A549 (cell line): Measurements from ENCODE around the gene TRIM28.

Source experiments
- CBX2 ChIP-seq: fragments of 200-600 bp; sonication (generic); IDR thresholded peaks from 2 replicates; pipeline ENCODE4 v1.6.1; 2016; ENCODE audit warnings: low read depth, mild to moderate bottlenecking, borderline replicate concordance
- EP300 ChIP-seq, 2 experiments: fragments of >200 bp; sonication (Bioruptor Twin); formaldehyde crosslinking; IDR thresholded peaks; 2 replicates in 1 of 2; 3 replicates in 1 of 2; pipeline ENCODE4 v1.6.1; 2016 to 2017
- MAFK ChIP-seq: fragments of 450-650 bp; IDR thresholded peaks from 2 replicates; pipeline ENCODE4 v1.6.1; 2014; ENCODE audit not compliant: partially characterized antibody
- POLR2A ChIP-seq: IDR thresholded peaks from 2 replicates; pipeline ENCODE4 v1.6.1; 2012; ENCODE audit warnings: mild to moderate bottlenecking, low read length
- RAD21 ChIP-seq, 2 experiments: fragments of >200 bp in 1 of 2; sonication (Bioruptor Twin) in 1 of 2; formaldehyde crosslinking in 1 of 2; IDR thresholded peaks in 1 of 2; conservative IDR thresholded peaks in 1 of 2; 2 replicates in 1 of 2; 3 replicates in 1 of 2; pipeline ENCODE4 v1.6.1; 2012 to 2018; ENCODE audit warnings: inconsistent platforms in 1 of 2
- REST ChIP-seq: fragments of 200-600 bp; sonication (generic); IDR thresholded peaks from 2 replicates; pipeline ENCODE4 v1.6.1; 2016; ENCODE audit warnings: antibody characterized with exemption, mild to moderate bottlenecking, moderate library complexity
- RNF2 ChIP-seq: fragments of 200-600 bp; sonication (generic); IDR thresholded peaks from 2 replicates; pipeline ENCODE4 v1.6.1; 2016; ENCODE audit warnings: low read depth, mild to moderate bottlenecking, antibody characterized with exemption, moderate library complexity, borderline replicate concordance
- TF ChIP-seq, protein P1 (sequence below): fragments of 150-350 bp; IDR thresholded peaks from 2 replicates; pipeline ENCODE4 v1.6.1; 2014; ENCODE audit warnings: low read depth, mild to moderate bottlenecking, low read length
- TF ChIP-seq, protein P2 (sequence below): fragments of >200 bp; sonication (Bioruptor Twin); formaldehyde crosslinking; IDR thresholded peaks from 3 replicates; pipeline ENCODE4 v1.5.1; 2016

DNA sequence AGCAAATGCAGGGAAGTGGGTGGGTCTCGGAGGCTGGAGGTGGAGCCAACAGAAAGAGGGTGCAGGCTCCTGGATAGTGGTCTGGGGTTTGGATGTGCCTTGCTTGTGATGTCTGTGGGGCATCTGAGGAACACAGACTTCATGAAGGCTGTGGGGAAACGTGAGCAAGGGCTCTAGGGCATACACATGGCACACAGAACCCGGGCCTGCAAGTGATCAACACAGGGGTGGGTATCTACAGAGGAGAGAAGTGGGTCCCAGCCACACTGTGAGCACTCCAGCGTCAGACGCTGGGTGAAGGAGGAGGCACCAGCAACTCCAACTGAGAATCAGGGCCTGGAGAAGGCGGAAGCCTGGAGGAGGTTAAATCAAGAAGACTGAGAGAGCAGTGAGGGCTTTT, 20.0 kb downstream of the TRIM28 start:
- TF ChIP-seq POLR2A (no peak), EP300 (IDR thresholded peaks at IDR 0.05) (no peak), REST (no peak), MAFK (no peak), RAD21 (conservative IDR thresholded peaks at IDR 0.05 in 1 of 2, IDR thresholded peaks at IDR 0.05 in 1 of 2) (no peak), CBX2 (no peak), RNF2 (no peak)
- TF ChIP-seq, protein P1, sequence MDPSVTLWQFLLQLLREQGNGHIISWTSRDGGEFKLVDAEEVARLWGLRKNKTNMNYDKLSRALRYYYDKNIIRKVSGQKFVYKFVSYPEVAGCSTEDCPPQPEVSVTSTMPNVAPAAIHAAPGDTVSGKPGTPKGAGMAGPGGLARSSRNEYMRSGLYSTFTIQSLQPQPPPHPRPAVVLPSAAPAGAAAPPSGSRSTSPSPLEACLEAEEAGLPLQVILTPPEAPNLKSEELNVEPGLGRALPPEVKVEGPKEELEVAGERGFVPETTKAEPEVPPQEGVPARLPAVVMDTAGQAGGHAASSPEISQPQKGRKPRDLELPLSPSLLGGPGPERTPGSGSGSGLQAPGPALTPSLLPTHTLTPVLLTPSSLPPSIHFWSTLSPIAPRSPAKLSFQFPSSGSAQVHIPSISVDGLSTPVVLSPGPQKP: no peak
- TF ChIP-seq, protein P2, sequence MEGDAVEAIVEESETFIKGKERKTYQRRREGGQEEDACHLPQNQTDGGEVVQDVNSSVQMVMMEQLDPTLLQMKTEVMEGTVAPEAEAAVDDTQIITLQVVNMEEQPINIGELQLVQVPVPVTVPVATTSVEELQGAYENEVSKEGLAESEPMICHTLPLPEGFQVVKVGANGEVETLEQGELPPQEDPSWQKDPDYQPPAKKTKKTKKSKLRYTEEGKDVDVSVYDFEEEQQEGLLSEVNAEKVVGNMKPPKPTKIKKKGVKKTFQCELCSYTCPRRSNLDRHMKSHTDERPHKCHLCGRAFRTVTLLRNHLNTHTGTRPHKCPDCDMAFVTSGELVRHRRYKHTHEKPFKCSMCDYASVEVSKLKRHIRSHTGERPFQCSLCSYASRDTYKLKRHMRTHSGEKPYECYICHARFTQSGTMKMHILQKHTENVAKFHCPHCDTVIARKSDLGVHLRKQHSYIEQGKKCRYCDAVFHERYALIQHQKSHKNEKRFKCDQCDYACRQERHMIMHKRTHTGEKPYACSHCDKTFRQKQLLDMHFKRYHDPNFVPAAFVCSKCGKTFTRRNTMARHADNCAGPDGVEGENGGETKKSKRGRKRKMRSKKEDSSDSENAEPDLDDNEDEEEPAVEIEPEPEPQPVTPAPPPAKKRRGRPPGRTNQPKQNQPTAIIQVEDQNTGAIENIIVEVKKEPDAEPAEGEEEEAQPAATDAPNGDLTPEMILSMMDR: no peak
